Stimulated activated CD4-positive, alpha-beta T cell treated with anti-CD3 and anti-CD28 coated beads, Interleukin-4, amount 100 ng/mL, for 24 hours (primary cell): ENCODE data around the gene IGF2R.

Experiments used
- DNase-seq: peaks from one replicate; pipeline ENCODE4 v3.0.0-alpha.2; 2020

The IGF2R gene

GRCh38 chr6:160028487-160029275, 59.8 kb downstream of the IGF2R start:
- DNase-seq = no peak

- no peak for DNase-seq
Observed at GRCh38 chr6:160029525-160029924, 60.6 kb downstream of the IGF2R start.

- DNase-seq = no peak
Observed at GRCh38 chr6:160030103-160030502, 61.2 kb downstream of the IGF2R start.

- no peak for DNase-seq
Observed at GRCh38 chr6:160031442-160031841, 62.6 kb downstream of the IGF2R start.

- no peak for DNase-seq
Observed at GRCh38 chr6:160031871-160032270, 63.0 kb downstream of the IGF2R start.

GRCh38 chr6:160032538-160032937, 63.7 kb downstream of the IGF2R start:
- DNase-seq = no peak

- DNase-seq = no peak
Observed at GRCh38 chr6:160034036-160034930, 65.4 kb downstream of the IGF2R start.

- DNase-seq = no peak
Observed at GRCh38 chr6:160035241-160035640, 66.4 kb downstream of the IGF2R start.

- DNase-seq = no peak
Observed at GRCh38 chr6:160035693-160036330, 66.9 kb downstream of the IGF2R start.

- DNase-seq = no peak
Observed at GRCh38 chr6:160036331-160036695, 67.4 kb downstream of the IGF2R start.

- no peak for DNase-seq
Observed at GRCh38 chr6:160036790-160037206, 67.9 kb downstream of the IGF2R start.

- DNase-seq = no peak
Observed at GRCh38 chr6:160038479-160038878, 69.6 kb downstream of the IGF2R start.

GRCh38 chr6:160039441-160039840, 70.6 kb downstream of the IGF2R start:
- DNase-seq = no peak

GRCh38 chr6:160040055-160040454, 71.2 kb downstream of the IGF2R start:
- no peak for DNase-seq

- no peak for DNase-seq
Observed at GRCh38 chr6:160040527-160041264, 71.8 kb downstream of the IGF2R start.

- DNase-seq = no peak
Observed at GRCh38 chr6:160041608-160042007, 72.7 kb downstream of the IGF2R start.

- DNase-seq = no peak
Observed at GRCh38 chr6:160042014-160042773, 73.3 kb downstream of the IGF2R start.

- no peak for DNase-seq
Observed at GRCh38 chr6:160042788-160043301, 74.0 kb downstream of the IGF2R start.

GRCh38 chr6:160043784-160044183, 74.9 kb downstream of the IGF2R start:
- no peak for DNase-seq

- no peak for DNase-seq
Observed at GRCh38 chr6:160044687-160045086, 75.8 kb downstream of the IGF2R start.

GRCh38 chr6:160048471-160048870, 79.6 kb downstream of the IGF2R start:
- no peak for DNase-seq

GRCh38 chr6:160049346-160049745, 80.5 kb downstream of the IGF2R start:
- DNase-seq = no peak
